H1 (cell line): ENCODE measurements around the gene EGFL6. TPM values are rescaled to one million over a fixed set of nuclear protein-coding genes. Genes with fewer than 3 reads are reported as not detected.

ENCODE experiments used
- CTCF ChIA-PET: fragments of 300-600 bp; sonication (Branson Sonifier 250); formaldehyde crosslinking; loops from one replicate; lab custom pipeline; 2021; ENCODE audit not compliant: partially characterized antibody; lab: Charles Lee
- POLR2A ChIA-PET: fragments of 300-600 bp; sonication (Branson Sonifier 250); formaldehyde crosslinking; loops from one replicate; lab custom pipeline; 2021; ENCODE audit warnings: inconsistent platforms; ENCODE audit not compliant: partially characterized antibody; lab: Charles Lee
- DNase-seq, 2 experiments: peaks; one replicate each; pipeline versions ENCODE4 v3.0.0 to v3.0.0-alpha.2; 2010 to 2022; ENCODE audit warnings: low spot score in 2 of 2, low read depth in 1 of 2, mixed read lengths in 1 of 2
- FAIRE-seq: peaks from 2 replicates; lab custom pipeline; 2011; peaks lifted over from hg19 to GRCh38; lab: Jason Lieb, UNC
- H2AFZ ChIP-seq: 2 replicates; pipeline ENCODE4 v1.8.1; 2012; ENCODE audit warnings: low read length, inconsistent platforms
- H2AK5ac ChIP-seq: 2 replicates; pipeline ENCODE4 v1.6.1; 2013; ENCODE audit warnings: low read depth, low read length
- H2BK120ac ChIP-seq: replicated peaks from 2 replicates; pipeline ENCODE3; 2013; ENCODE audit warnings: low read depth, low read length, inconsistent platforms
- H2BK12ac ChIP-seq: 2 replicates; pipeline ENCODE4 v1.6.1; 2013; ENCODE audit warnings: low read depth, low read length
- H2BK15ac ChIP-seq: 2 replicates; pipeline ENCODE4 v1.6.1; 2013; ENCODE audit warnings: low read length
- H2BK20ac ChIP-seq: 2 replicates; pipeline ENCODE4 v1.6.1; 2013; ENCODE audit warnings: low read length
- H2BK5ac ChIP-seq: 2 replicates; pipeline ENCODE4 v1.6.1; 2013; ENCODE audit warnings: low read depth, low read length
- H3K14ac ChIP-seq: 2 replicates; pipeline ENCODE4 v1.6.1; 2013; ENCODE audit warnings: inconsistent platforms; ENCODE audit not compliant: insufficient read length
- H3K18ac ChIP-seq: 2 replicates; pipeline ENCODE4 v1.6.1; 2013; ENCODE audit warnings: low read length; ENCODE audit errors: extremely low read depth
- H3K23ac ChIP-seq: 2 replicates; pipeline ENCODE4 v1.6.1; 2013; ENCODE audit warnings: inconsistent platforms; ENCODE audit not compliant: insufficient read length
- H3K23me2 ChIP-seq: 2 replicates; pipeline ENCODE4 v1.6.1; 2013; ENCODE audit warnings: low read depth, low read length
- H3K27ac ChIP-seq: 2 replicates; pipeline ENCODE4 v1.6.1; 2011; ENCODE audit warnings: low read depth, low read length, inconsistent platforms
- H3K27me3 ChIP-seq, 4 experiments: replicated peaks in 1 of 4; 1 replicate in 1 of 4; 2 replicates in 3 of 4; pipeline versions ENCODE4 v1.6.1 to v1.8.1; 2011 to 2013; ENCODE audit warnings: low read length in 3 of 4, mild to moderate bottlenecking in 3 of 4, inconsistent platforms in 2 of 4, mixed read lengths in 2 of 4, moderate library complexity in 1 of 4; ENCODE audit not compliant: control insufficient read depth in 3 of 4, insufficient read depth in 3 of 4; ENCODE audit errors: extremely low read depth in 1 of 4
- H3K36me3 ChIP-seq, 4 experiments: 2 replicates each; pipeline versions ENCODE4 v1.6.1 to v1.8.1; 2011 to 2013; ENCODE audit warnings: mild to moderate bottlenecking in 4 of 4, low read length in 3 of 4, moderate library complexity in 2 of 4, control low read depth in 1 of 4, inconsistent platforms in 1 of 4; ENCODE audit not compliant: insufficient read depth in 4 of 4, control insufficient read depth in 2 of 4
- H3K4ac ChIP-seq: replicated peaks from 2 replicates; pipeline ENCODE3; 2013; ENCODE audit warnings: low read length, low read depth, mixed read lengths, inconsistent platforms; ENCODE audit not compliant: insufficient read length
- H3K4me1 ChIP-seq, 4 experiments: replicated peaks in 1 of 4; 1 replicate in 1 of 4; 2 replicates in 3 of 4; pipeline versions ENCODE4 v1.6.1 to v1.8.1; 2011 to 2013; ENCODE audit warnings: low read length in 3 of 4, inconsistent platforms in 2 of 4, mixed read lengths in 1 of 4; ENCODE audit not compliant: insufficient read depth in 4 of 4, control insufficient read depth in 3 of 4
- H3K4me2 ChIP-seq, 2 experiments: 2 replicates each; pipeline versions ENCODE4 v1.6.1 to v1.8.1; 2011 to 2013; ENCODE audit warnings: low read depth in 2 of 2, low read length in 2 of 2, control low read depth in 1 of 2, inconsistent platforms in 1 of 2, mild to moderate bottlenecking in 1 of 2; ENCODE audit not compliant: insufficient read depth in 1 of 2
- H3K4me3 ChIP-seq, 4 experiments: fragments of 200-600, 300-600 bp in 1 of 4; sonication (generic), shearing (Covaris generic), sonication (Bioruptor Twin) in 1 of 4; 2 replicates each; pipeline versions ENCODE4 v1.5.1 to v1.8.1; 2011 to 2016; ENCODE audit warnings: low read length in 4 of 4, low read depth in 3 of 4, control low read depth in 2 of 4, inconsistent platforms in 2 of 4, mild to moderate bottlenecking in 2 of 4, mixed read lengths in 1 of 4, moderate library complexity in 1 of 4; ENCODE audit not compliant: insufficient read depth in 2 of 4; ENCODE audit errors: extremely low read depth in 1 of 4
- H3K56ac ChIP-seq: replicated peaks from 2 replicates; pipeline ENCODE3; 2013; ENCODE audit warnings: low read depth, mild to moderate bottlenecking, mixed read lengths, low read length, inconsistent platforms; ENCODE audit not compliant: insufficient read length
- H3K79me1 ChIP-seq: 2 replicates; pipeline ENCODE4 v1.6.1; 2013; ENCODE audit warnings: low read depth, low read length, control low read depth
- H3K79me2 ChIP-seq, 2 experiments: 2 replicates each; pipeline versions ENCODE4 v1.6.1 to v1.8.1; 2012 to 2013; ENCODE audit warnings: low read length in 2 of 2, mild to moderate bottlenecking in 2 of 2, inconsistent platforms in 1 of 2; ENCODE audit not compliant: insufficient read depth in 2 of 2, control insufficient read depth in 1 of 2
- H3K9ac ChIP-seq, 4 experiments: replicated peaks in 1 of 4; 1 replicate in 1 of 4; 2 replicates in 3 of 4; pipeline versions ENCODE4 v1.6.1 to v1.8.1; 2011 to 2013; ENCODE audit warnings: low read depth in 3 of 4, low read length in 3 of 4, control low read depth in 2 of 4, mild to moderate bottlenecking in 2 of 4, moderate library complexity in 2 of 4, inconsistent platforms in 1 of 4; ENCODE audit errors: extremely low read depth in 1 of 4
- H3K9me3 ChIP-seq, 2 experiments: 2 replicates each; pipeline versions ENCODE4 v1.6.1 to v1.8.1; 2012 to 2013; ENCODE audit warnings: mild to moderate bottlenecking in 2 of 2, moderate library complexity in 2 of 2, control low read depth in 1 of 2, inconsistent platforms in 1 of 2, low read depth in 1 of 2, low read length in 1 of 2, mixed read lengths in 1 of 2; ENCODE audit not compliant: insufficient read depth in 2 of 2
- H4K20me1 ChIP-seq, 2 experiments: replicated peaks in 1 of 2; 2 replicates each; pipeline versions ENCODE3 to v1.8.1; 2011 to 2013; ENCODE audit warnings: inconsistent platforms in 2 of 2, low read length in 2 of 2, mild to moderate bottlenecking in 1 of 2; ENCODE audit not compliant: insufficient read depth in 2 of 2, control insufficient read depth in 1 of 2
- H4K5ac ChIP-seq: 2 replicates; pipeline ENCODE4 v1.6.1; 2013; ENCODE audit warnings: low read length, low read depth, mixed read lengths, inconsistent platforms; ENCODE audit not compliant: insufficient read length
- H4K8ac ChIP-seq: 2 replicates; pipeline ENCODE4 v1.8.0; 2013; ENCODE audit warnings: mild to moderate bottlenecking, moderate library complexity, low read length, inconsistent platforms; ENCODE audit not compliant: insufficient read depth; ENCODE audit errors: extremely low read depth
- H4K91ac ChIP-seq: replicated peaks from 2 replicates; pipeline ENCODE3; 2013; ENCODE audit warnings: low read length, mixed read lengths, inconsistent platforms; ENCODE audit not compliant: insufficient read length
- BACH1 ChIP-seq: IDR thresholded peaks from 2 replicates; pipeline ENCODE4 v1.6.1; 2012; ENCODE audit warnings: low read length, improper control_type of control experiment
- CEBPB ChIP-seq: IDR thresholded peaks from 2 replicates; pipeline ENCODE4 v1.6.1; 2012; ENCODE audit warnings: low read depth, low read length
- EGR1 ChIP-seq: IDR thresholded peaks from 2 replicates; pipeline ENCODE4 v1.6.1; 2011; ENCODE audit warnings: low read depth, low read length, borderline replicate concordance
- EP300 ChIP-seq, 2 experiments: IDR thresholded peaks; 1 replicate in 1 of 2; 2 replicates in 1 of 2; pipeline ENCODE4 v1.6.1; 2011 to 2012; ENCODE audit warnings: low read depth in 2 of 2, low read length in 2 of 2, mild to moderate bottlenecking in 2 of 2, borderline replicate concordance in 1 of 2, inconsistent platforms in 1 of 2, moderate library complexity in 1 of 2
- KDM1A ChIP-seq: fragments of 200-600, 300-600 bp; sonication (generic); IDR thresholded peaks from 2 replicates; pipeline ENCODE4 v1.7.1; 2016; ENCODE audit warnings: mild to moderate bottlenecking, low read length, borderline replicate concordance
- POU5F1 ChIP-seq: IDR thresholded peaks from 2 replicates; pipeline ENCODE4 v1.6.1; 2011; ENCODE audit warnings: low read depth, mild to moderate bottlenecking, low read length, moderate library complexity
- RNF2 ChIP-seq: fragments of 200-900, 300-1000 bp; sonication (generic); IDR thresholded peaks from 2 replicates; pipeline ENCODE4 v1.7.1; 2016; ENCODE audit warnings: borderline replicate concordance, low read depth, mild to moderate bottlenecking, antibody characterized with exemption, low read length; ENCODE audit not compliant: poor library complexity, severe bottlenecking; ENCODE audit errors: missing control alignments
- TAF7 ChIP-seq: optimal IDR thresholded peaks from 2 replicates; pipeline ENCODE3; 2011; ENCODE audit warnings: low read depth, mild to moderate bottlenecking, inconsistent platforms, low read length, moderate library complexity, borderline replicate concordance
- YY1 ChIP-seq: IDR thresholded peaks from 2 replicates; pipeline ENCODE4 v1.6.1; 2011; ENCODE audit warnings: low read depth, mild to moderate bottlenecking, low read length
- WGBS, 2 experiments: shearing (Covaris generic) in 1 of 2; methylation state at CpG; one replicate each; pipeline versions ENCODE4 v1.1.6 to v1.1.7; 2013 to 2015; ENCODE audit warnings: low lambda C conversion rate in 2 of 2, mixed read lengths in 2 of 2, inconsistent platforms in 1 of 2, low coverage in 1 of 2, missing lambda C conversion rate in 1 of 2; ENCODE audit not compliant: insufficient replicate concordance in 2 of 2, insufficient coverage in 1 of 2, insufficient read length in 1 of 2; ENCODE audit errors: extremely low coverage in 1 of 2, missing lambda C conversion rate in 1 of 2; 5-methylcytosine and 5-hydroxymethylcytosine counted together
- polyA plus RNA-seq, 7 experiments: library from polyadenylated mRNA; depleted of rRNA in 3 of 7; stranded (reverse) in 5 of 7; unstranded in 2 of 7; fragments of >200 nt in 5 of 7; fragments of 200-250 nt in 2 of 7; gene quantifications; 1 replicate in 5 of 7; 2 replicates in 1 of 7; 4 replicates in 1 of 7; pipeline versions ENCODE4 v1.2.1 to v1.2.3, GENCODE V29; 2011 to 2013; ENCODE audit warnings: missing spikeins in 2 of 7, mixed read lengths in 2 of 7
- total RNA-seq: library from RNA; stranded (reverse); fragmentation: NEBNext Ultra II Directional; extraction: Animal tissue kit (Norgen Biotek cat#: 25700); gene quantifications from 2 replicates; pipeline ENCODE4 v1.2.1, GENCODE V29; 2021
- TF ChIP-seq, protein P1 (sequence below): IDR thresholded peaks from 2 replicates; pipeline ENCODE4 v1.6.1; 2011; ENCODE audit warnings: low read length, improper control_type of control experiment

Gene EGFL6
- total and polyA plus RNA-seq, 2 of the 8 experiments (the other 6 are each of a cell fraction or from before 2014, with no cell fraction given), result 0.93 to 1.1 TPM

DNA sequence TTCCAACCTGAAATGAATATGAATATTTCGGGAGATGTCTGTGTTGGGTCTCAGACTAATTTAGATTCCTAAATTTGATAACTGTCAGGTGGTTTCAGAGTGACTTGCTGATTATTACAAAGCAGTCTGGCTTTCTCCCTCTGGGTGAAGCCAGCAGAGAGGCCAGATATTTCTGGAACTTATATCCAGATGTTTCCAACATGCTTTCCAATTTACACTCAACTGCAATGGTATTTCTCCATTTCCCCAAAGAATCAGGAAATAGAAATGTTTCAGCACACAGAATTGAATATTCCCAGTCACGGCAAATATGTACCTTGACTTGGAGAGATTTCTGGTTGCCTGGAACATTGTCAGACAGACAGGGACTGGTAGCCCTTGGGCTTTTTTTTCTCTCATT, 48.5 kb upstream of the EGFL6 start:
- DNase-seq, result no peak
- no peak overlapping the region for H3K14ac ChIP-seq
- FAIRE-seq, result no peak
- no peaks in the 10 kb centered on the region for H3K4me1 ChIP-seq
- no peak overlapping the region for H4K5ac ChIP-seq
- H3K4ac ChIP-seq, result no peak overlapping the region
- H3K56ac ChIP-seq, result no peak overlapping the region
- TF ChIP-seq TAF7 (no peak), POU5F1 (no peak), KDM1A (no peak), CEBPB (no peak), RNF2 (no peak), EGR1 (no peak), BACH1 (no peak), EP300 (IDR thresholded peaks at IDR 0.05; ENCODE audit: borderline replicate concordance in 1 of 2, low read depth in 2 of 2, low read length in 2 of 2) (no peak), YY1 (no peak)
- TF ChIP-seq, protein P1, sequence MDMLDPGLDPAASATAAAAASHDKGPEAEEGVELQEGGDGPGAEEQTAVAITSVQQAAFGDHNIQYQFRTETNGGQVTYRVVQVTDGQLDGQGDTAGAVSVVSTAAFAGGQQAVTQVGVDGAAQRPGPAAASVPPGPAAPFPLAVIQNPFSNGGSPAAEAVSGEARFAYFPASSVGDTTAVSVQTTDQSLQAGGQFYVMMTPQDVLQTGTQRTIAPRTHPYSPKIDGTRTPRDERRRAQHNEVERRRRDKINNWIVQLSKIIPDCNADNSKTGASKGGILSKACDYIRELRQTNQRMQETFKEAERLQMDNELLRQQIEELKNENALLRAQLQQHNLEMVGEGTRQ, result no peak
- H4K8ac ChIP-seq, result no peak overlapping the region
- no peak overlapping the region for H2BK5ac ChIP-seq
- no peak overlapping the region for H3K9ac ChIP-seq
- no peak overlapping the region for H2BK20ac ChIP-seq
- no peak overlapping the region for H2BK15ac ChIP-seq
- no peak overlapping the region for H3K27ac ChIP-seq
- H3K4me2 ChIP-seq, result no peak overlapping the region
- no peak overlapping the region for H3K18ac ChIP-seq
- H3K23me2 ChIP-seq, result no peaks in the 10 kb centered on the region
- CTCF ChIA-PET, result no interaction called here
- H2AK5ac ChIP-seq, result no peak overlapping the region
- 100% methylated on average over 2 of the region's 2 CpGs; no CpG with 5 or more reads in 1 of the 2 experiments for WGBS, 2 experiments
- H3K23ac ChIP-seq, result no peak overlapping the region
- H3K79me2 ChIP-seq, result no peaks in the 10 kb centered on the region
- H3K36me3 ChIP-seq, result no peaks in the 10 kb centered on the region
- no peak overlapping the region for H2BK12ac ChIP-seq
- H2BK120ac ChIP-seq, result no peak overlapping the region
- H3K9me3 ChIP-seq, result no peaks in the 10 kb centered on the region
- no peak overlapping the region for H3K4me3 ChIP-seq
- H4K20me1 ChIP-seq, result no peaks in the 10 kb centered on the region
- H4K91ac ChIP-seq, result no peak overlapping the region
- H3K27me3 ChIP-seq, result no peaks in the 10 kb centered on the region
- H2AFZ ChIP-seq, result no peak overlapping the region
- H3K79me1 ChIP-seq, result no peaks in the 10 kb centered on the region
- POLR2A ChIA-PET, result no interaction called here
